ENCODE results near the gene COA6. TPM values are rescaled to one million over a fixed set of nuclear protein-coding genes. Genes with fewer than 3 reads are reported as not detected.

The COA6 gene
- total RNA-seq, 1 donor from 2014 or later, result 14.6 TPM

Other genes with a start within 250 kb of the COA6 start
- gene TARBP1, start 105.7 kb downstream of the COA6 start, total RNA-seq (ENCODE audit: unreplicated experiment), result 32.4 TPM
- 199 TPM for gene IRF2BP2, start 236.7 kb downstream of the COA6 start, total RNA-seq (ENCODE audit: unreplicated experiment)

Measured in glutamatergic neuron (in vitro differentiated cells).